ENCODE measurements around the gene FAM50B. TPM values are rescaled to one million over a fixed set of nuclear protein-coding genes. Genes with fewer than 3 reads are reported as not detected.
A peak's percentile ranks its signal among the peaks of the same experiment; 100 is the strongest.

The FAM50B gene
- total and polyA plus RNA-seq, 2 of the 4 experiments (the other 2 are of a cell fraction) = 4.1 to 7.4 TPM

DNA sequence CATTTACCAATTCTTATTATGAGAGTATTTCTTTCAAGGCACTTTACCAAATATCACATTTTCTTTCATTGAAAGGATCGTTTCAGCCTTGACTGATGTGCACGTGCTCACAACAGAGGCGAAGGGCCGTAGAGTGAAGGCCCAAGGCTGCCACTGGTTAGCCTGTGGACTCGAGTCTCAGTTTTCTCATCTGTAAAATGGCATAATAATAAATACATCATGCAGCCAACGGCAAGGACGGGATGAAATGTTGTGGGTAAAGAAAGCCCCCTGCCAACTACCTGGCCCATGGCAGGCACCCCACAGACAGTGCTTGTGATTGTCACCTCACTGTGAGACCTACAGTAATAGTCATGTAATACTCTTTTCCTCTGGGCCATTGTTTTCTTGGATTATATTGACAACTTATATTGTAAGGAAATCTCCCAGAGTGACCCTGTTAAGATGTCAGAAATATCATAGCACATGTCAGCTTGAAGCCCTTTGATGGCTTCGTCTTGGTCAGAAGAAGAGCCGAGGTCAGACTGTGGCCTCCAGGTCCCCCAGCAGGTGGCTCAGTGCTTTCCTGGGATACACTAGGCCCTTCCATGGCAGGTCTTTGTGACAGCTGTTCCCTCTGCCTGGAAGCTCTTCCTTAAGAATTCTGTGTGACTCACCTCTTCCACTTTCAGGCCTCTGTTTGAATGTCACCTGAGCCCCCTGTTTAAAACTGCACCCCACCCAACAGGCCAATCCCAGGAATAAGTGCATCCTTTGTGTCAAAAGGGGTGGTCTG lies 36.3 kb downstream of the FAM50B start:
- no TSS peak for BruUV-seq (replicated peaks)
- no peak overlapping the region for H3K4me3 ChIP-seq (ENCODE audit: insufficient read depth, low read depth, low read length)
- ChIA-PET CTCF (no interaction called here), POLR2A (ENCODE audit: unreplicated experiment) (no interaction called here)
- H2BK15ac ChIP-seq (ENCODE audit: low read depth, low read length) = no peak overlapping the region
- dilution Hi-C loops (cut with HindIII; ENCODE audit: low sequenced_read_pairs, unreplicated experiment) = no loop called here
- H3K4me2 ChIP-seq (ENCODE audit: low read depth, low read length) = no peak overlapping the region
- no peak overlapping the region for H3K27ac ChIP-seq (ENCODE audit: insufficient read depth, low read length)
- no peak overlapping the region for H2BK5ac ChIP-seq (ENCODE audit: low read depth, low read length, poor library complexity, severe bottlenecking)
- no peak overlapping the region for H2BK20ac ChIP-seq (ENCODE audit: low read depth, low read length)
- ATAC-seq (ENCODE audit: low read depth) (no peak), DNase-seq (no peak)
- H3K18ac ChIP-seq (ENCODE audit: low read depth, low read length) = no peak overlapping the region
- H4K8ac ChIP-seq (ENCODE audit: low read depth in 2 of 2, low read length in 2 of 2) = no peak overlapping the region
- no peak overlapping the region for H3K9ac ChIP-seq (ENCODE audit: low read depth, low read length)
- 0 out of 2 replicates have a peak, but pooled peaks cover 2% of the 10 kb centered on the region for H3K27me3 ChIP-seq (ENCODE audit: control insufficient read depth, insufficient read depth, low read length)
- H4K91ac ChIP-seq (ENCODE audit: insufficient read depth, low read depth, low read length) = no peak overlapping the region
- WGBS, 2 experiments (ENCODE audit: extremely low coverage in 2 of 2, insufficient read length in 1 of 2) = no CpG with 5 or more reads among the region's 9 CpGs
- no peak overlapping the region for H2AFZ ChIP-seq (replicated peaks; ENCODE audit: low read length, poor library complexity)
- H2BK120ac ChIP-seq (ENCODE audit: low read depth, low read length) = no peak overlapping the region
- no peaks in the 10 kb centered on the region for H3K9me3 ChIP-seq (ENCODE audit: control insufficient read depth, insufficient read depth, low read length)
- H4K5ac ChIP-seq (ENCODE audit: low read depth, low read length) = no peak overlapping the region
- H2AK9ac ChIP-seq (replicated peaks; ENCODE audit: low read depth, low read length, poor library complexity) = no peak overlapping the region
- no peak overlapping the region for H3K14ac ChIP-seq (replicated peaks; ENCODE audit: low read depth, low read length)
- no peak overlapping the region for H3K23ac ChIP-seq (ENCODE audit: low read depth, low read length)
- H3K4ac ChIP-seq (ENCODE audit: low read depth, low read length) = no peak overlapping the region
- no peaks in the 10 kb centered on the region for H3K79me1 ChIP-seq (ENCODE audit: low read depth in 1 of 2, low read length in 2 of 2)
- TF ChIP-seq RFX5 (IDR thresholded peaks at IDR 0.05; ENCODE audit: low read depth, low read length) (no peak), SMC3 (IDR thresholded peaks at IDR 0.05; ENCODE audit: low read depth, low read length) (peak; percentile 15; the same call in 1 of the 2 replicates)
- peaks cover 8% of the 10 kb centered on the region for H3K4me1 ChIP-seq (ENCODE audit: control insufficient read depth, insufficient read depth, low read length)
- no peaks in the 10 kb centered on the region for H3K9me1 ChIP-seq (ENCODE audit: insufficient read depth, low read length)
- intact Hi-C loops (cut with micrococcal nuclease) = no loop called here
- in situ Hi-C loops (cut with MboI; ENCODE audit: low sequenced_read_pairs) = loop anchor here (10.0 kb wide), 1 partner anchor 141 kb away; no protein-coding TSS in a partner anchor
- no peak overlapping the region for H3K56ac ChIP-seq (ENCODE audit: extremely low read depth, insufficient read depth, low read length)
- H2AK5ac ChIP-seq (ENCODE audit: low read depth, low read length) = no peak overlapping the region
- H4K20me1 ChIP-seq (ENCODE audit: insufficient read depth, low read length) = no peaks in the 10 kb centered on the region; the same call in 1 of the 2 replicates
- no peaks in the 10 kb centered on the region for H3K36me3 ChIP-seq (ENCODE audit: control insufficient read depth, insufficient read depth, low read length)

All from IMR-90 (cell line).